Heart left ventricle (tissue), 16 donors: Measurements from ENCODE around the gene LGALS7. TPM values are rescaled to one million over a fixed set of nuclear protein-coding genes. Genes with fewer than 3 reads are reported as not detected.

Source experiments
- ATAC-seq, 4 donors: fragments of 200-7000 bp; cut with Tn5 transposase; one replicate each; pipeline ENCODE4 v1.9.1; 2020 to 2022; ENCODE audit warnings: moderate library complexity in 4 of 4, mild to moderate bottlenecking in 3 of 4, moderate number of reproducible peaks in 1 of 4
- DNase-seq, 5 donors: peaks; one replicate each; pipeline ENCODE4 v3.0.0-alpha.2; 2020
- H3K27ac ChIP-seq, 12 donors: fragments of 200-600 bp; sonication (generic) in 4 of 12; one replicate each; pipeline versions ENCODE4 v1.5.0 to v1.8.0; 2016 to 2022; ENCODE audit warnings: mild to moderate bottlenecking in 2 of 12
- H3K27me3 ChIP-seq, 9 donors: fragments of 200-600 bp; sonication (generic) in 2 of 9; one replicate each; pipeline versions ENCODE4 v1.5.1 to v1.8.0; 2016 to 2022; ENCODE audit warnings: mild to moderate bottlenecking in 3 of 9
- H3K36me3 ChIP-seq, 9 donors: fragments of 200-600 bp; sonication (generic) in 2 of 9; one replicate each; pipeline versions ENCODE4 v1.5.0 to v1.8.0; 2018 to 2022; ENCODE audit warnings: mild to moderate bottlenecking in 2 of 9
- H3K4me1 ChIP-seq, 12 donors: fragments of 200-600 bp; sonication (generic) in 4 of 12; one replicate each; pipeline versions ENCODE4 v1.5.0 to v1.8.0; 2016 to 2022; ENCODE audit warnings: mild to moderate bottlenecking in 3 of 12
- H3K4me3 ChIP-seq, 12 donors: fragments of 200-600 bp; sonication (generic) in 4 of 12; one replicate each; pipeline versions ENCODE4 v1.5.0 to v1.8.0; 2017 to 2022; ENCODE audit warnings: mild to moderate bottlenecking in 9 of 12, moderate library complexity in 4 of 12
- H3K9me3 ChIP-seq, 12 donors: fragments of 200-600 bp; sonication (generic) in 4 of 12; one replicate each; pipeline versions ENCODE4 v1.5.0 to v1.8.0; 2016 to 2022; ENCODE audit warnings: mild to moderate bottlenecking in 1 of 12
- CTCF ChIP-seq, 12 donors: fragments of 200-600 bp; sonication (generic) in 4 of 12; IDR thresholded peaks; one replicate each; pipeline versions ENCODE4 v1.5.0 to v1.8.0; 2018 to 2022; ENCODE audit warnings: antibody characterized with exemption in 12 of 12, mild to moderate bottlenecking in 5 of 12
- POLR2A ChIP-seq, 2 donors: fragments of 450-650 bp; IDR thresholded peaks; one replicate each; pipeline ENCODE4 v1.6.1; 2017; ENCODE audit warnings: antibody characterized with exemption in 2 of 2, mild to moderate bottlenecking in 2 of 2, moderate library complexity in 2 of 2
- WGBS, 4 donors: extraction: QIAGEN DNeasy Blood & Tissue Kit in 2 of 4; methylation state at CpG; one replicate each; pipeline versions ENCODE4 v1.1.5 to v1.1.7; 2013 to 2018; 5-methylcytosine and 5-hydroxymethylcytosine counted together
- intact Hi-C, 10 donors: fragments of 100-400 bp; cut with DNase I; formaldehyde crosslinking; loops; one replicate each; pipeline versions ENCODE4 v1.11.1 to v1.14.2; 2022
- polyA plus RNA-seq, 2 donors: library from polyadenylated mRNA; stranded (reverse); fragments of 200-250 nt; gene quantifications; one replicate each; pipeline ENCODE4 v1.2.3, GENCODE V29; 2013
- total RNA-seq, 9 donors: library from RNA; depleted of rRNA in 2 of 9; stranded (reverse); fragments of >200 nt in 2 of 9; fragmentation: NEBNext Ultra II Directional in 3 of 9; extraction: Animal tissue kit (Norgen Biotek cat#: 25700) in 3 of 9; gene quantifications; one replicate each; pipeline versions ENCODE4 v1.1.0 to v1.2.4, GENCODE V29; 2016 to 2023
- donor health status: ischemic (EF 13 %, LVEDD 7.1; RV severe dilation, severe dysfunction).
- donor health status: healthy with polysubstance abuse.
- donor health status: DM: no; HTN: yes; CAD: no.
- donor health status: DM: no; HTN: no; CAD: no.
- donor health status: ischemic (EF 25% LVEDD 6.9; RV normal size, moderate dysfunction).
- donor health status: ischemic (EF 25% LVEDD 5.7; RV mildly dilated, moderate dysfunction).
- donor health status: healthy.
- donor health status: DM: yes; HTN: yes; CAD: no.
- donor health status: ischemic (EF 35%, LVEDD 5.7; RV mildly dilated, moderate dysfunction).
- donor health status: nonischemic (EF 11% LVEDD 7.7; RV severe dilation, severe dysfunction).
- donor health status: DM: yes; HTN: yes; CAD: no.
- donor health status: PGD.
- donor health status: ischemic (EF 29% LVEDD 5.4; RV normal size, mild dysfunction).
- donor health status: nonischemic (EF 23%, LVEDD 6.1; RV moderate dilation, normal function).

The LGALS7 gene
- total and polyA plus RNA-seq, 11 donors: 0.33 TPM; not detected in 10

- ATAC-seq: peak in 1 of 4 donors; percentile 6
- Histone ChIP-seq H3K4me3 (no peak overlapping the region), H3K36me3 (peaks cover 0 to 35% (median 30%) of the 10 kb centered on the region in 9 donors), H3K4me1 (peaks cover 0 to 43% (median 21%) of the 10 kb centered on the region in 12 donors), H3K27ac (peak overlapping the region; percentile 21 to 78 (median 62)), H3K27me3 (no peaks in the 10 kb centered on the region), H3K9me3 (no peaks in the 10 kb centered on the region)
- 64 to 75% (median 69%) methylated on average over 6 of the region's 6 CpGs for WGBS, 4 donors
- peak in 2 of 5 donors; percentile 15 to 32 for DNase-seq
- intact Hi-C loops: loop anchor here in 5 of 10 donors (5.0 to 10.0 kb wide), 6 partner anchors 34 to 199 kb away; partner anchors contain the start of genes MRPS12 (in 2 of the 5), SARS2 (in 2 of the 5) and HNRNPL (in 1 of the 5)
- TF ChIP-seq POLR2A (IDR thresholded peaks at IDR 0.05): no peak
- TF ChIP-seq CTCF (IDR thresholded peaks at IDR 0.05): no peak
Measured at GRCh38 chr19:38733493-38734175, 39.7 kb downstream of the LGALS7 start.

- 86 to 100% (median 90%) methylated on average over 1 of the region's 1 CpG for whole genome bisulfite sequencing, 4 donors
- Histone ChIP-seq H3K4me1 (peaks cover 0 to 47% (median 24%) of the 10 kb centered on the region in 12 donors), H3K36me3 (peaks cover 0 to 38% (median 33%) of the 10 kb centered on the region in 9 donors), H3K27ac (peak overlapping the region in 10 of 12 donors; percentile 21 to 78 (median 62)), H3K27me3 (no peaks in the 10 kb centered on the region), H3K4me3 (no peak overlapping the region), H3K9me3 (no peaks in the 10 kb centered on the region)
- TF ChIP-seq CTCF (IDR thresholded peaks at IDR 0.05): no peak
- no peak for TF ChIP-seq POLR2A (IDR thresholded peaks at IDR 0.05)
- DNase-seq (peak in 1 of 5 donors; percentile 35), ATAC-seq (no peak)
- intact Hi-C loops: loop anchor here in 5 of 10 donors (5.0 to 10.0 kb wide), 6 partner anchors 34 to 199 kb away; partner anchors contain the start of genes MRPS12 (in 2 of the 5), SARS2 (in 2 of the 5) and HNRNPL (in 1 of the 5)
Measured at GRCh38 chr19:38733241-38733492, 40.1 kb downstream of the LGALS7 start.

- Histone ChIP-seq H3K4me3 (no peak overlapping the region), H3K4me1 (peaks cover 7 to 58% (median 37%) of the 10 kb centered on the region in 12 donors), H3K9me3 (no peaks in the 10 kb centered on the region), H3K27ac (peak overlapping the region in 10 of 12 donors; percentile 25 to 78 (median 58)), H3K36me3 (peaks cover 0 to 51% (median 46%) of the 10 kb centered on the region in 9 donors), H3K27me3 (no peaks in the 10 kb centered on the region)
- ATAC-seq (no peak), DNase-seq (peak in 3 of 5 donors; percentile 19 to 48 (median 26))
- intact Hi-C loops: loop anchor here in 5 of 10 donors (5.0 to 10.0 kb wide), 6 partner anchors 36 to 201 kb away; partner anchors contain the start of genes MRPS12 (in 2 of the 5), SARS2 (in 2 of the 5) and HNRNPL (in 1 of the 5)
- TF ChIP-seq CTCF (IDR thresholded peaks at IDR 0.05) (no peak), POLR2A (IDR thresholded peaks at IDR 0.05) (no peak)
- WGBS, 4 donors: 47 to 65% (median 57%) methylated on average over 10 of the region's 10 CpGs
Measured at GRCh38 chr19:38731654-38732301, 41.5 kb downstream of the LGALS7 start.
